Measurements from ENCODE around the gene PRR7.
A peak's percentile ranks its signal among the peaks of the same experiment; 100 is the strongest.

PRR7 gene

GRCh38 chr5:177472460-177473442 is 26.1 kb downstream of the PRR7 start (continued):
- TF ChIP-seq, protein P1, sequence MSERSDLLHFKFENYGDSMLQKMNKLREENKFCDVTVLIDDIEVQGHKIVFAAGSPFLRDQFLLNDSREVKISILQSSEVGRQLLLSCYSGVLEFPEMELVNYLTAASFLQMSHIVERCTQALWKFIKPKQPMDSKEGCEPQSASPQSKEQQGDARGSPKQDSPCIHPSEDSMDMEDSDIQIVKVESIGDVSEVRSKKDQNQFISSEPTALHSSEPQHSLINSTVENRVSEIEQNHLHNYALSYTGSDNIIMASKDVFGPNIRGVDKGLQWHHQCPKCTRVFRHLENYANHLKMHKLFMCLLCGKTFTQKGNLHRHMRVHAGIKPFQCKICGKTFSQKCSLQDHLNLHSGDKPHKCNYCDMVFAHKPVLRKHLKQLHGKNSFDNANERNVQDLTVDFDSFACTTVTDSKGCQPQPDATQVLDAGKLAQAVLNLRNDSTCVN (tag by site-specific recombination; optimal IDR thresholded peaks at IDR 0.05), result peak; percentile 37
- TF ChIP-seq ZNF335 (tag by site-specific recombination; conservative IDR thresholded peaks at IDR 0.05), result peak; percentile 61
- TF ChIP-seq ZXDB (tag by site-specific recombination; IDR thresholded peaks at IDR 0.05), result 0 out of 2 replicates have a peak, but pooled peaks have one; percentile 40
- TF ChIP-seq GLIS2 (tag by site-specific recombination; IDR thresholded peaks at IDR 0.05), result peak; percentile 95
- TF ChIP-seq, protein P2, sequence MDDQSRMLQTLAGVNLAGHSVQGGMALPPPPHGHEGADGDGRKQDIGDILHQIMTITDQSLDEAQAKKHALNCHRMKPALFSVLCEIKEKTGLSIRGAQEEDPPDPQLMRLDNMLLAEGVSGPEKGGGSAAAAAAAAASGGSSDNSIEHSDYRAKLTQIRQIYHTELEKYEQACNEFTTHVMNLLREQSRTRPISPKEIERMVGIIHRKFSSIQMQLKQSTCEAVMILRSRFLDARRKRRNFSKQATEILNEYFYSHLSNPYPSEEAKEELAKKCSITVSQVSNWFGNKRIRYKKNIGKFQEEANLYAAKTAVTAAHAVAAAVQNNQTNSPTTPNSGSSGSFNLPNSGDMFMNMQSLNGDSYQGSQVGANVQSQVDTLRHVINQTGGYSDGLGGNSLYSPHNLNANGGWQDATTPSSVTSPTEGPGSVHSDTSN (CRISPR knock-in tag; IDR thresholded peaks at IDR 0.05), result no peak
- TF ChIP-seq ZNF843 (tag by site-specific recombination; IDR thresholded peaks at IDR 0.05), result peak; percentile 21; the same call in 1 of the 2 replicates
- TF ChIP-seq GLIS1 (tag by site-specific recombination; IDR thresholded peaks at IDR 0.05), result peak; percentile 91
- TF ChIP-seq ZFHX2 (tag by site-specific recombination; conservative IDR thresholded peaks at IDR 0.05), result peak; percentile 83
- TF ChIP-seq ZNF792 (tag by site-specific recombination; IDR thresholded peaks at IDR 0.05), result no peak
- no peak for TF ChIP-seq SALL2 (tag by site-specific recombination; IDR thresholded peaks at IDR 0.05; ENCODE audit: borderline replicate concordance)
- peak; percentile 78 for TF ChIP-seq ZBTB8A (tag by site-specific recombination; IDR thresholded peaks at IDR 0.05)
- TF ChIP-seq ZNF114 (tag by site-specific recombination; IDR thresholded peaks at IDR 0.05), result no peak
- TF ChIP-seq, protein P3, sequence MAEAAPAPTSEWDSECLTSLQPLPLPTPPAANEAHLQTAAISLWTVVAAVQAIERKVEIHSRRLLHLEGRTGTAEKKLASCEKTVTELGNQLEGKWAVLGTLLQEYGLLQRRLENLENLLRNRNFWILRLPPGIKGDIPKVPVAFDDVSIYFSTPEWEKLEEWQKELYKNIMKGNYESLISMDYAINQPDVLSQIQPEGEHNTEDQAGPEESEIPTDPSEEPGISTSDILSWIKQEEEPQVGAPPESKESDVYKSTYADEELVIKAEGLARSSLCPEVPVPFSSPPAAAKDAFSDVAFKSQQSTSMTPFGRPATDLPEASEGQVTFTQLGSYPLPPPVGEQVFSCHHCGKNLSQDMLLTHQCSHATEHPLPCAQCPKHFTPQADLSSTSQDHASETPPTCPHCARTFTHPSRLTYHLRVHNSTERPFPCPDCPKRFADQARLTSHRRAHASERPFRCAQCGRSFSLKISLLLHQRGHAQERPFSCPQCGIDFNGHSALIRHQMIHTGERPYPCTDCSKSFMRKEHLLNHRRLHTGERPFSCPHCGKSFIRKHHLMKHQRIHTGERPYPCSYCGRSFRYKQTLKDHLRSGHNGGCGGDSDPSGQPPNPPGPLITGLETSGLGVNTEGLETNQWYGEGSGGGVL (tag by site-specific recombination; IDR thresholded peaks at IDR 0.05), result peak; percentile 84
- TF ChIP-seq ZNF148 (tag by site-specific recombination; IDR thresholded peaks at IDR 0.05; ENCODE audit: borderline replicate concordance), result no peak
- TF ChIP-seq BCL11A (tag by site-specific recombination; IDR thresholded peaks at IDR 0.05; ENCODE audit: low read depth), result no peak
- no peak for TF ChIP-seq ZNF416 (tag by site-specific recombination; IDR thresholded peaks at IDR 0.05)
- TF ChIP-seq SCRT1 (tag by site-specific recombination; IDR thresholded peaks at IDR 0.05; ENCODE audit: borderline replicate concordance), result no peak
- TF ChIP-seq, protein P4, sequence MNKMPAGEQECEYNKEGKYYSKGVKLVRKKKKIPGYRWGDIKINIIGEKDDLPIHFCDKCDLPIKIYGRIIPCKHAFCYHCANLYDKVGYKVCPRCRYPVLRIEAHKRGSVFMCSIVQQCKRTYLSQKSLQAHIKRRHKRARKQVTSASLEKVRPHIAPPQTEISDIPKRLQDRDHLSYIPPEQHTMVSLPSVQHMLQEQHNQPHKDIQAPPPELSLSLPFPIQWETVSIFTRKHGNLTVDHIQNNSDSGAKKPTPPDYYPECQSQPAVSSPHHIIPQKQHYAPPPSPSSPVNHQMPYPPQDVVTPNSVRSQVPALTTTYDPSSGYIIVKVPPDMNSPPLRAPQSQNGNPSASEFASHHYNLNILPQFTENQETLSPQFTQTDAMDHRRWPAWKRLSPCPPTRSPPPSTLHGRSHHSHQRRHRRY (tag by site-specific recombination; IDR thresholded peaks at IDR 0.05), result no peak
- peak; percentile 42; the same call in 1 of the 2 replicates for TF ChIP-seq ZIC2 (tag by site-specific recombination; IDR thresholded peaks at IDR 0.05)
- no peak for TF ChIP-seq ZNF426 (tag by site-specific recombination; IDR thresholded peaks at IDR 0.05)
- peak; percentile 35; the same call in 1 of the 2 replicates for TF ChIP-seq SP2 (tag by site-specific recombination; IDR thresholded peaks at IDR 0.05)
- no peak for TF ChIP-seq ZNF223 (tag by site-specific recombination; IDR thresholded peaks at IDR 0.05)
- TF ChIP-seq ZNF449 (tag by site-specific recombination; IDR thresholded peaks at IDR 0.05), result no peak
- TF ChIP-seq SP3 (tag by site-specific recombination; IDR thresholded peaks at IDR 0.05), result peak; percentile 91
- peak; percentile 54 for TF ChIP-seq ZEB2 (tag by site-specific recombination; IDR thresholded peaks at IDR 0.05)
- peak; percentile 93 for TF ChIP-seq PATZ1 (tag by site-specific recombination; IDR thresholded peaks at IDR 0.05)
- no peak for TF ChIP-seq ZNF354C (tag by site-specific recombination; IDR thresholded peaks at IDR 0.05; ENCODE audit: borderline replicate concordance, low read depth)
